GM12878 (cell line): ENCODE results near the gene PCSK9. TPM values are rescaled to one million over a fixed set of nuclear protein-coding genes. Genes with fewer than 3 reads are reported as not detected.

Experiments used
- ATAC-seq: fragments of 200-7000 bp; cut with Tn5 transposase; 3 replicates; pipeline ENCODE4 v1.9.1; 2020; ENCODE audit warnings: mild to moderate bottlenecking, moderate library complexity
- BruUV-seq: library from RNA; stranded (reverse); fragments of 400-500 nt; replicated peaks from 2 replicates; lab custom pipeline; 2021; lab: Mats Ljungman, UMichigan
- CTCF ChIA-PET: fragments of 300-600 bp; sonication (Branson Sonifier 250); formaldehyde crosslinking; extraction: SDS; loops from one replicate; lab custom pipeline; 2021; ENCODE audit warnings: inconsistent platforms; lab: Yijun Ruan, JAX
- POLR2A ChIA-PET: fragments of 350-600 bp; formaldehyde crosslinking; extraction: SDS; loops from one replicate; lab custom pipeline; 2021; ENCODE audit warnings: inconsistent platforms; lab: Charles Lee
- RAD21 ChIA-PET: fragments of 300-600 bp; sonication (Branson Sonifier 250); formaldehyde crosslinking; loops from one replicate; lab custom pipeline; 2023; ENCODE audit warnings: antibody characterized with exemption; ENCODE audit not compliant: unreplicated experiment; lab: Charles Lee
- SMC1A ChIA-PET: fragments of 300-600 bp; sonication (Branson Sonifier 250); formaldehyde crosslinking; loops from one replicate; lab custom pipeline; 2023; ENCODE audit not compliant: unreplicated experiment, uncharacterized antibody; lab: Charles Lee
- DNase-seq: peaks from one replicate; pipeline ENCODE4 v3.0.0-alpha.2; 2011; ENCODE audit warnings: low read depth, low spot score
- FAIRE-seq: peaks from 3 replicates; lab custom pipeline; 2011; peaks lifted over from hg19 to GRCh38; lab: Jason Lieb, UNC
- H2AFZ ChIP-seq: 2 replicates; pipeline ENCODE4 v1.6.0; 2011; ENCODE audit warnings: low read depth, low read length, control low read depth; ENCODE audit not compliant: control insufficient read depth
- H3K27ac ChIP-seq: 2 replicates; pipeline ENCODE4 v1.5.1; 2011; ENCODE audit warnings: control low read depth; ENCODE audit not compliant: control insufficient read depth, insufficient read depth
- H3K27me3 ChIP-seq, 2 experiments: replicated peaks in 1 of 2; 2 replicates each; pipeline versions ENCODE4 v1.6.0 to v1.6.1; 2011; ENCODE audit warnings: low read length in 1 of 2; ENCODE audit not compliant: control insufficient read depth in 2 of 2, insufficient read depth in 2 of 2
- H3K36me3 ChIP-seq, 2 experiments: 2 replicates each; pipeline ENCODE4 v1.5.1; 2011; ENCODE audit warnings: low read length in 1 of 2; ENCODE audit not compliant: control insufficient read depth in 2 of 2, insufficient read depth in 2 of 2
- H3K4me1 ChIP-seq: 2 replicates; pipeline ENCODE4 v1.6.1; 2011; ENCODE audit warnings: mild to moderate bottlenecking, low read length, moderate library complexity, mixed read lengths; ENCODE audit not compliant: control insufficient read depth, insufficient read depth
- H3K4me2 ChIP-seq: 2 replicates; pipeline ENCODE4 v1.6.0; 2011; ENCODE audit warnings: control low read depth; ENCODE audit not compliant: control insufficient read depth, insufficient read depth
- H3K4me3 ChIP-seq: fragments of 200-600 bp; sonication (generic); 2 replicates; pipeline ENCODE4 v1.5.1; 2016
- H3K79me2 ChIP-seq: 2 replicates; pipeline ENCODE4 v1.6.0; 2011; ENCODE audit warnings: low read length; ENCODE audit not compliant: control insufficient read depth, insufficient read depth
- H3K9ac ChIP-seq: 2 replicates; pipeline ENCODE4 v1.8.0; 2011; ENCODE audit warnings: low read length, control low read depth, mixed read lengths; ENCODE audit not compliant: control insufficient read depth, insufficient read depth
- H3K9me3 ChIP-seq: replicated peaks from 3 replicates; pipeline ENCODE4 v1.5.1; 2011; ENCODE audit warnings: mild to moderate bottlenecking, low read length; ENCODE audit not compliant: control insufficient read depth, insufficient read depth
- H4K20me1 ChIP-seq: 2 replicates; pipeline ENCODE4 v1.6.0; 2011; ENCODE audit not compliant: control insufficient read depth, insufficient read depth
- BCL3 ChIP-seq: IDR thresholded peaks from 2 replicates; pipeline ENCODE4 v1.6.1; 2011; ENCODE audit warnings: borderline replicate concordance, low read depth, mild to moderate bottlenecking, moderate library complexity, low read length; ENCODE audit not compliant: insufficient read depth, poor library complexity, severe bottlenecking
- FOXM1 ChIP-seq: IDR thresholded peaks from 2 replicates; pipeline ENCODE4 v1.6.1; 2012; ENCODE audit warnings: low read depth, mild to moderate bottlenecking, inconsistent platforms, low read length, moderate library complexity
- GATAD2B ChIP-seq: fragments of 450-650 bp; conservative IDR thresholded peaks from 2 replicates; pipeline ENCODE4 v1.6.1; 2017; ENCODE audit warnings: low read depth, mild to moderate bottlenecking, moderate library complexity
- IRF5 ChIP-seq: fragments of 450-650 bp; IDR thresholded peaks from 2 replicates; pipeline ENCODE4 v1.6.1; 2017; ENCODE audit warnings: borderline replicate concordance
- NFXL1 ChIP-seq: fragments of 450-650 bp; IDR thresholded peaks from 2 replicates; pipeline ENCODE4 v1.6.1; 2017; ENCODE audit warnings: antibody characterized with exemption, mild to moderate bottlenecking, borderline replicate concordance
- SMARCA5 ChIP-seq: fragments of 450-650 bp; IDR thresholded peaks from 2 replicates; pipeline ENCODE4 v1.6.1; 2017; ENCODE audit warnings: mild to moderate bottlenecking
- ZBED1 ChIP-seq: IDR thresholded peaks from 2 replicates; pipeline ENCODE4 v1.6.1; 2016; ENCODE audit warnings: borderline replicate concordance
- ZNF384 ChIP-seq: IDR thresholded peaks from 2 replicates; pipeline ENCODE4 v1.6.1; 2012; ENCODE audit warnings: low read depth, mild to moderate bottlenecking, low read length, improper control_type of control experiment, borderline replicate concordance
- WGBS: methylation state at CpG from one replicate; pipeline ENCODE4 v1.1.6; 2016; ENCODE audit warnings: low lambda C conversion rate; ENCODE audit not compliant: insufficient replicate concordance, insufficient coverage; ENCODE audit errors: missing lambda C conversion rate; 5-methylcytosine and 5-hydroxymethylcytosine counted together
- in situ Hi-C: fragments of 300-500 bp; cut with MboI; formaldehyde crosslinking; loops from 9 replicates; pipeline ENCODE4 v1.14.3; 2018; ENCODE audit warnings: mixed read lengths
- intact Hi-C: fragments of 100-400 bp; cut with micrococcal nuclease; formaldehyde crosslinking; loops from one replicate; pipeline ENCODE4 v1.14.2; 2022; ENCODE audit not compliant: unreplicated experiment
- polyA plus RNA-seq, 11 experiments: library from polyadenylated mRNA; depleted of rRNA in 4 of 11; unstranded in 6 of 11; stranded (reverse) in 5 of 11; fragments of >200 nt; fragmentation: Nextera tagmentation in 4 of 11; fragmentation: Illumina TruSeq in 1 of 11; extraction: Ambion mirVana in 4 of 11; extraction: Trizol in 1 of 11; gene quantifications; 1 replicate in 1 of 11; 2 replicates in 10 of 11; pipeline versions ENCODE4 v1.2.1 to v1.2.3, GENCODE V29; 2011 to 2016; ENCODE audit warnings: inconsistent platforms in 2 of 11, missing spikeins in 2 of 11, low read depth in 1 of 11
- total RNA-seq, 4 experiments: library from RNA; depleted of rRNA in 3 of 4; stranded (reverse); fragments of >200 nt in 3 of 4; fragmentation: Illumina TruSeq in 1 of 4; extraction: Trizol in 1 of 4; gene quantifications; 2 replicates each; pipeline versions ENCODE4 v1.2.1 to v1.2.3, GENCODE V29; 2013 to 2021
- TF ChIP-seq, protein P1 (sequence below): fragments of 450-650 bp; IDR thresholded peaks from 2 replicates; pipeline ENCODE4 v1.6.1; 2017; ENCODE audit warnings: mild to moderate bottlenecking, moderate library complexity

The PCSK9 gene
- total and polyA plus RNA-seq, 10 of the 15 experiments (the other 5 are each of a cell fraction or from before 2014, with no cell fraction given), result 0.03 to 0.15 TPM; not detected in 8

DNA sequence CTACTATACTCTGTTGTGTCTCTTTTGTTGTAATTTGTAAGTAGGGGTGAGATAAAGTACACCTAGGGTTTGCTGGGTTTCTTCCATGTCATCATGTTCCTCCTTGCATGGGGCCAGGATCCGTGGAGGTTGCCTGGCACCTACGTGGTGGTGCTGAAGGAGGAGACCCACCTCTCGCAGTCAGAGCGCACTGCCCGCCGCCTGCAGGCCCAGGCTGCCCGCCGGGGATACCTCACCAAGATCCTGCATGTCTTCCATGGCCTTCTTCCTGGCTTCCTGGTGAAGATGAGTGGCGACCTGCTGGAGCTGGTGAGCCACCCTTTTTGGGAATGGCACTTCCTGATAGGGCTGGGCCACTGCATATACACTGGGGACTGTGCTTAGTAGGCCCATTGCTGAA is 4.4 kb downstream of the PCSK9 start:
- intact Hi-C loops, result no loop called here
- no peaks in the 10 kb centered on the region for H3K79me2 ChIP-seq

More for the DNA sequence above, 4.4 kb downstream of the PCSK9 start:
- WGBS, result 35% methylated on average over 9 of the region's 9 CpGs
- in situ Hi-C loops, result no loop called here
- H3K4me3 ChIP-seq, result no peak overlapping the region
- no peak for TF ChIP-seq ZNF384
- no peak for TF ChIP-seq SMARCA5
- no peak for TF ChIP-seq IRF5
- TF ChIP-seq, protein P1, sequence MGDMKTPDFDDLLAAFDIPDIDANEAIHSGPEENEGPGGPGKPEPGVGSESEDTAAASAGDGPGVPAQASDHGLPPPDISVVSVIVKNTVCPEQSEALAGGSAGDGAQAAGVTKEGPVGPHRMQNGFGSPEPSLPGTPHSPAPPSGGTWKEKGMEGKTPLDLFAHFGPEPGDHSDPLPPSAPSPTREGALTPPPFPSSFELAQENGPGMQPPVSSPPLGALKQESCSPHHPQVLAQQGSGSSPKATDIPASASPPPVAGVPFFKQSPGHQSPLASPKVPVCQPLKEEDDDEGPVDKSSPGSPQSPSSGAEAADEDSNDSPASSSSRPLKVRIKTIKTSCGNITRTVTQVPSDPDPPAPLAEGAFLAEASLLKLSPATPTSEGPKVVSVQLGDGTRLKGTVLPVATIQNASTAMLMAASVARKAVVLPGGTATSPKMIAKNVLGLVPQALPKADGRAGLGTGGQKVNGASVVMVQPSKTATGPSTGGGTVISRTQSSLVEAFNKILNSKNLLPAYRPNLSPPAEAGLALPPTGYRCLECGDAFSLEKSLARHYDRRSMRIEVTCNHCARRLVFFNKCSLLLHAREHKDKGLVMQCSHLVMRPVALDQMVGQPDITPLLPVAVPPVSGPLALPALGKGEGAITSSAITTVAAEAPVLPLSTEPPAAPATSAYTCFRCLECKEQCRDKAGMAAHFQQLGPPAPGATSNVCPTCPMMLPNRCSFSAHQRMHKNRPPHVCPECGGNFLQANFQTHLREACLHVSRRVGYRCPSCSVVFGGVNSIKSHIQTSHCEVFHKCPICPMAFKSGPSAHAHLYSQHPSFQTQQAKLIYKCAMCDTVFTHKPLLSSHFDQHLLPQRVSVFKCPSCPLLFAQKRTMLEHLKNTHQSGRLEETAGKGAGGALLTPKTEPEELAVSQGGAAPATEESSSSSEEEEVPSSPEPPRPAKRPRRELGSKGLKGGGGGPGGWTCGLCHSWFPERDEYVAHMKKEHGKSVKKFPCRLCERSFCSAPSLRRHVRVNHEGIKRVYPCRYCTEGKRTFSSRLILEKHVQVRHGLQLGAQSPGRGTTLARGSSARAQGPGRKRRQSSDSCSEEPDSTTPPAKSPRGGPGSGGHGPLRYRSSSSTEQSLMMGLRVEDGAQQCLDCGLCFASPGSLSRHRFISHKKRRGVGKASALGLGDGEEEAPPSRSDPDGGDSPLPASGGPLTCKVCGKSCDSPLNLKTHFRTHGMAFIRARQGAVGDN, result no peak
- no peak for TF ChIP-seq GATAD2B
- no peak for TF ChIP-seq NFXL1
- no peak for TF ChIP-seq FOXM1
- TF ChIP-seq BCL3, result no peak
- TF ChIP-seq ZBED1, result no peak
- TF ChIP-seq, all 136 proteins: peak for 0
- DNase-seq, result no peak
- Histone ChIP-seq H3K4me2 (no peak overlapping the region), H3K4me1 (no peaks in the 10 kb centered on the region), H3K9ac (no peak overlapping the region), H2AFZ (no peak overlapping the region), H3K36me3 (no peaks in the 10 kb centered on the region), H3K27ac (no peak overlapping the region), H3K27me3 (peaks cover 3 to 8% of the 10 kb centered on the region in 2 experiments; a peak in 3 of 4 replicates), H3K9me3 (no peaks in the 10 kb centered on the region), H4K20me1 (no peaks in the 10 kb centered on the region)
- POLR2A ChIA-PET, result no interaction called here
- CTCF ChIA-PET, result no interaction called here
- SMC1A ChIA-PET, result no interaction called here
- BruUV-seq, result no TSS peak
- RAD21 ChIA-PET, result no interaction called here
- ATAC-seq, result no peak
- FAIRE-seq, result no peak
